RCC 7860 (cell line): ENCODE measurements around the gene WDFY3.
A peak's percentile ranks its signal among the peaks of the same experiment; 100 is the strongest.
"Not testable (repeated sequence)": the region's sequence is repeated elsewhere in the genome, so short reads cannot be mapped to it uniquely, and the experiment has no call there.

ENCODE experiments used
- DNase-seq: peaks from one replicate; pipeline ENCODE4 v3.0.0-alpha.2; 2015; ENCODE audit warnings: low spot score
- FAIRE-seq: peaks from 2 replicates; lab custom pipeline; 2012; peaks lifted over from hg19 to GRCh38; lab: Jason Lieb, UNC

Gene WDFY3

GRCh38 chr4:84806541-84806940 lies 159.9 kb downstream of the WDFY3 start:
- not testable (repeated sequence) for FAIRE-seq, DNase-seq

GRCh38 chr4:84804136-84804535 lies 162.4 kb downstream of the WDFY3 start:
- no peak for FAIRE-seq

GRCh38 chr4:84803720-84804119 lies 162.8 kb downstream of the WDFY3 start:
- DNase-seq, result no peak

More at GRCh38 chr4:84804136-84804535, 162.4 kb downstream of the WDFY3 start:
- DNase-seq, result no peak

GRCh38 chr4:84803116-84803515 lies 163.4 kb downstream of the WDFY3 start:
- DNase-seq, result no peak
- FAIRE-seq, result no peak

More at GRCh38 chr4:84803720-84804119, 162.8 kb downstream of the WDFY3 start:
- FAIRE-seq, result no peak

GRCh38 chr4:84800256-84800655 lies 166.2 kb downstream of the WDFY3 start:
- FAIRE-seq (no peak), DNase-seq (no peak)

- FAIRE-seq (no peak), DNase-seq (no peak)
Measured at GRCh38 chr4:84799318-84799717, 167.2 kb downstream of the WDFY3 start.

- DNase-seq (no peak), FAIRE-seq (no peak)
Measured at GRCh38 chr4:84796394-84796793, 170.1 kb downstream of the WDFY3 start.

- DNase-seq (no peak), FAIRE-seq (no peak)
Measured at GRCh38 chr4:84792366-84793301, 173.9 kb downstream of the WDFY3 start.

- DNase-seq, result no peak
- no peak for FAIRE-seq
Measured at GRCh38 chr4:84790769-84791565, 175.5 kb downstream of the WDFY3 start.

GRCh38 chr4:84786478-84786877 lies 180.0 kb downstream of the WDFY3 start:
- no peak for FAIRE-seq
- no peak for DNase-seq

- no peak for DNase-seq
- FAIRE-seq, result no peak
Measured at GRCh38 chr4:84782517-84782916, 184.0 kb downstream of the WDFY3 start.

GRCh38 chr4:84780719-84781118 lies 185.8 kb downstream of the WDFY3 start:
- FAIRE-seq, result no peak

GRCh38 chr4:84778041-84778440 lies 188.4 kb downstream of the WDFY3 start:
- DNase-seq (no peak), FAIRE-seq (no peak)

More at GRCh38 chr4:84780719-84781118, 185.8 kb downstream of the WDFY3 start:
- DNase-seq, result no peak

GRCh38 chr4:84767168-84767567 lies 199.3 kb downstream of the WDFY3 start:
- no peak for FAIRE-seq
- DNase-seq, result no peak

GRCh38 chr4:84753321-84753972 lies 213.0 kb downstream of the WDFY3 start:
- no peak for FAIRE-seq
- no peak for DNase-seq

- FAIRE-seq, result no peak
- no peak for DNase-seq
Measured at GRCh38 chr4:84751707-84752106, 214.8 kb downstream of the WDFY3 start.

- DNase-seq, result no peak
- no peak for FAIRE-seq
Measured at GRCh38 chr4:84750960-84751283, 215.6 kb downstream of the WDFY3 start.

- peak; percentile 73 for FAIRE-seq
- peak; percentile 22 for DNase-seq
Measured at GRCh38 chr4:84750260-84750959, 216.1 kb downstream of the WDFY3 start.

- no peak for DNase-seq
Measured at GRCh38 chr4:84740057-84740456, 226.4 kb downstream of the WDFY3 start.

GRCh38 chr4:84738622-84739021 lies 227.9 kb downstream of the WDFY3 start:
- DNase-seq, result no peak
- FAIRE-seq, result no peak

More at GRCh38 chr4:84740057-84740456, 226.4 kb downstream of the WDFY3 start:
- no peak for FAIRE-seq

GRCh38 chr4:84737656-84738055 lies 228.8 kb downstream of the WDFY3 start:
- FAIRE-seq, result no peak
- DNase-seq, result no peak
